GM03348 (cell line): Measurements from ENCODE around the gene SIPA1L3.

ENCODE experiments used
- DNase-seq: peaks from one replicate; pipeline ENCODE4 v3.0.0; 2012; ENCODE audit warnings: low spot score

SIPA1L3 gene

GRCh38 chr19:38239816-38240215 is 332.8 kb downstream of the SIPA1L3 start:
- no peak for DNase-seq

- no peak for DNase-seq
These were observed 336.3 kb downstream of the SIPA1L3 start for GRCh38 chr19:38243279-38243673.

GRCh38 chr19:38245826-38246498 is 339.0 kb downstream of the SIPA1L3 start:
- DNase-seq = no peak

GRCh38 chr19:38247126-38247525 is 340.1 kb downstream of the SIPA1L3 start:
- DNase-seq = no peak

GRCh38 chr19:38247734-38248268 is 340.8 kb downstream of the SIPA1L3 start:
- DNase-seq = no peak

- no peak for DNase-seq
These were observed 341.4 kb downstream of the SIPA1L3 start for GRCh38 chr19:38248421-38248820.

- DNase-seq = no peak
These were observed 343.4 kb downstream of the SIPA1L3 start for GRCh38 chr19:38250428-38250820.

- no peak for DNase-seq
These were observed 344.0 kb downstream of the SIPA1L3 start for GRCh38 chr19:38250821-38251563.

GRCh38 chr19:38251564-38252051 is 344.6 kb downstream of the SIPA1L3 start:
- DNase-seq = peak; percentile 63

GRCh38 chr19:38252385-38252784 is 345.4 kb downstream of the SIPA1L3 start:
- DNase-seq = no peak

GRCh38 chr19:38252941-38253691 is 346.1 kb downstream of the SIPA1L3 start:
- DNase-seq = no peak

GRCh38 chr19:38253788-38254187 is 346.8 kb downstream of the SIPA1L3 start:
- DNase-seq = no peak

- no peak for DNase-seq
These were observed 348.5 kb downstream of the SIPA1L3 start for GRCh38 chr19:38255383-38256014.
